LNCAP (cell line): ENCODE data around the gene PERCC1.

Source experiments
- TF ChIP-seq, protein P1 (sequence below): fragments of 450-650 bp; IDR thresholded peaks from 2 replicates; pipeline ENCODE4 v1.5.1; 2017; ENCODE audit warnings: mild to moderate bottlenecking

PERCC1 gene

GRCh38 chr16:1432388-1433262 is 1.7 kb downstream of the PERCC1 start:
- TF ChIP-seq, protein P1, sequence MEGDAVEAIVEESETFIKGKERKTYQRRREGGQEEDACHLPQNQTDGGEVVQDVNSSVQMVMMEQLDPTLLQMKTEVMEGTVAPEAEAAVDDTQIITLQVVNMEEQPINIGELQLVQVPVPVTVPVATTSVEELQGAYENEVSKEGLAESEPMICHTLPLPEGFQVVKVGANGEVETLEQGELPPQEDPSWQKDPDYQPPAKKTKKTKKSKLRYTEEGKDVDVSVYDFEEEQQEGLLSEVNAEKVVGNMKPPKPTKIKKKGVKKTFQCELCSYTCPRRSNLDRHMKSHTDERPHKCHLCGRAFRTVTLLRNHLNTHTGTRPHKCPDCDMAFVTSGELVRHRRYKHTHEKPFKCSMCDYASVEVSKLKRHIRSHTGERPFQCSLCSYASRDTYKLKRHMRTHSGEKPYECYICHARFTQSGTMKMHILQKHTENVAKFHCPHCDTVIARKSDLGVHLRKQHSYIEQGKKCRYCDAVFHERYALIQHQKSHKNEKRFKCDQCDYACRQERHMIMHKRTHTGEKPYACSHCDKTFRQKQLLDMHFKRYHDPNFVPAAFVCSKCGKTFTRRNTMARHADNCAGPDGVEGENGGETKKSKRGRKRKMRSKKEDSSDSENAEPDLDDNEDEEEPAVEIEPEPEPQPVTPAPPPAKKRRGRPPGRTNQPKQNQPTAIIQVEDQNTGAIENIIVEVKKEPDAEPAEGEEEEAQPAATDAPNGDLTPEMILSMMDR, result no peak

- TF ChIP-seq, protein P1, result no peak
These were observed 2.3 kb downstream of the PERCC1 start for GRCh38 chr16:1433263-1433560.

DNA sequence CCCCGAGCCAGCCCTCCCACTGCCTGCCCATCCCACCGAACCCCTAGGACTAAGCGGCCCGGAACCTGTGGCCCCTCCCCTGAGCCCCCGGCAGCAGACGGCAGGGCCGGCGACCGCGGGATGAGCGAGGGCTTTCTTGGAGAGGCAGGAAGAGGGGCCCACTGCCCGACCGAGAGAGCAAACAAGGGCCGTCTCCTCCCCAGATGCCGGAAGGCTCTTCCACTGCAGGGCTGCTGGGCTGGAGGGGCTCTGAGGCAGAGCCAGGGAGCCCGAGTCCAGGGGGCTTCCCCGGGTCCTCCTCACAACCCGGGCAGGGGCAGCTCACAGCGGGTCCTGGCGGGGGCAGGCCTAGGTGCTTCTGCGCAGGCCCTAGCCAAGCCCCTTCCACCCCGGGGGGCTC is 2.9 kb downstream of the PERCC1 start:
- TF ChIP-seq, protein P1, result no peak

GRCh38 chr16:1434644-1435592 is 4.0 kb downstream of the PERCC1 start:
- TF ChIP-seq, protein P1, result no peak

DNA sequence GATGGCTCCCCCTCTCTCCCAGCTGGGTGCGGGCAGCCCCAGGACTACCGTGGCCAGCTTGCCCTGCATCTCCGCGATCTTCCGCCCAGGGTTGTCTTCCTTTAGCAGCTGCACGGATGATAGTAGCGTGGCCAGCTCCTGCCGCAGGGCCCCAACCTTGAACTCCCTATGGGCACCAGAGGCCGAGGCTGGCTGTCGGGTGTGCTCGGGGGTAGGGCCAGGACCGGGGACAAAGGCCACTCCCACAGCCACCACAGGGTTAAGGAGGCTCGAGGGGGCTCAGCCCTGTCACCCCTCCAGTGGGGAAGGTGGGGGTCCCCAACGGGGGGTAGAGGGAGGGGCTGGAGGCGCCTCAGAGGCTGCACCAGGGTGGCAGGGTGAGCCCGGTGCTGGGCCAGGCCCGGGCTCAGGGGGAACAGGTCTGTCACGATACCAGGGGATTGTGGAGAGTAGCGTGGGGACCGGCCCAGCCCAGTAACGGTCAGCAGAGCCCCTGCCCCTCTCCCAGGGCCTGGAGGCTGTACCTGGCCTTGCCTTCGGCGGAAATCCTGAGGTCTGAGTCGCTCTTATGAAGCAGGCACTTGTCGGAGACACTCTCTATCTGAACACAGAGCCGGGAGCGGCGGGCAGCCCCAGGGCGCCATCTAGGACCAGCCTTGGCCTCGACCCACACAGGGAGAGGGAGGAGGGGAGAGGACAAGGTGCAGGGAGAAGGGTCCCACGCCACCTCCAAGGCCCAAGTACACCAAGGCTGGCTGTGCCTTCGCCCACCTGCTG is 5.2 kb downstream of the PERCC1 start:
- TF ChIP-seq, protein P1, result no peak

DNA sequence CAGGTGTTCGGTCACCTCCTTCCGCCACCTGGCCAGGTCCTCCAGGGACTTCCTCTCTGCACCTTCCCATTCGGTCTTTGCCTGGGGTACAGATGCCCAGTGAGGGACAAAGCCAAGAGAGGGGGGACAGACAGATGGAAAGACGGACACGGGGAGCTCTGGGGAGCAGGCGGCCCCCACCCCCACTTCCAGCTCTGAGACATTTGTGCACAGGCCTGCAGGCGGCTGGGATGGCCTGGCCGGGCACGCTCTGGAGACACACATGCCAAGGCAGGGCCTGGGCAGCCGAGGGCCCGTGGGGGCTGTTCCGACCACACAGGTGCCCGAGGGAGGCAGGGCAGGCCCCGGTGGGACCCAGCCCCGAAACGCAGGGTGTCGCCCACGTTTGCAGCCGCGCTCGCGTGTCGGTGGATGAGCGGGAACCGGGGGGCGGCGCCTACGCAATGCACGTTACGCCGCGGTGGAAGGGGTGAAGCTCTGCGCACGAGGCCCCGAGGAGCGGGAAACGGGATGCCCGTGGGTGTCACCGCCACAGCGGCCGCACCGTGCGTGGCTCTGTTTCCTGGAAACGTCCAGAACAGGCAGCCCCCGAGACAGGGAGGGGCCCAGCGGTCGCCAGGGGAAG is 6.0 kb downstream of the PERCC1 start:
- TF ChIP-seq, protein P1, result no peak

DNA sequence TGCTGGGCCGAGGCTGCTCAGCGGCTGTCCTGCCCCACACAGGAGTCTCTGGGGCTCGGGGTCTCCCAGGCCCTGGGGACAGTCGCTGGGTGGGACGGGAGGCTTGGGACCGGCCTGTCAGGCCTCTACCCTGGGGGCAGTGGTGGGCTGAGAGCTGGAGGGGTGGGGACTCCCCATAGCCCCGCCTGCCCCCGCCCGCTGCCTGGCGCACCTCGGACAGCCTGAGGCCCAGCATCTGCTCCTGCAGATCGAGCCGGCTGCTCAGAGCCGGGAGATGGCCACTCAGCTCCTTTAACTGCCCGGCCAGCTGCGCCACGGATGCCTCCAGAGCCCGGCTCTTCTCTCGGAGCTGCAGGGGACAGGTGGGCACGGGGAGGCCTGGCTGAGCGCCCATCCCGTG is 6.7 kb downstream of the PERCC1 start:
- TF ChIP-seq, protein P1, result no peak
